HL-60 (cell line): ENCODE data around the gene LIPF.

ENCODE experiments used
- DNase-seq, 2 experiments: peaks; one replicate each; pipeline ENCODE4 v3.0.0-alpha.2; 2010 to 2020; ENCODE audit warnings: low read depth in 1 of 2, low spot score in 1 of 2
- H3K27ac ChIP-seq: fragments of 250-450 bp; sonication (Bioruptor Pico); replicated peaks from 2 replicates; pipeline ENCODE4 v1.5.1; 2020; ENCODE audit warnings: mild to moderate bottlenecking, moderate library complexity
- H3K27me3 ChIP-seq: fragments of 250-450 bp; sonication (Bioruptor Pico); 2 replicates; pipeline ENCODE4 v1.5.1; 2021; ENCODE audit warnings: mild to moderate bottlenecking, moderate library complexity; ENCODE audit not compliant: insufficient read depth, poor library complexity, severe bottlenecking
- H3K4me3 ChIP-seq: replicated peaks from 2 replicates; pipeline ENCODE4 v1.5.1; 2011; ENCODE audit warnings: mild to moderate bottlenecking, control low read depth, low read length; ENCODE audit not compliant: insufficient read depth
- GABPA ChIP-seq: IDR thresholded peaks from 2 replicates; pipeline ENCODE4 v1.6.1; 2012; ENCODE audit warnings: low read depth
- POLR2AphosphoS5 ChIP-seq: IDR thresholded peaks from 2 replicates; pipeline ENCODE4 v1.6.1; 2012; ENCODE audit warnings: low read depth
- SPI1 ChIP-seq: IDR thresholded peaks from 2 replicates; pipeline ENCODE4 v1.6.1; 2012; ENCODE audit warnings: low read depth, mild to moderate bottlenecking, borderline replicate concordance
- long read RNA-seq: library from polyadenylated mRNA; unstranded; transcript quantifications from one replicate; pipeline ENCODE4 v2.0.0, GENCODE V29; 2020
- TF ChIP-seq, protein P1 (sequence below): IDR thresholded peaks from one replicate; pipeline ENCODE4 v1.5.1; 2011; ENCODE audit warnings: low read length, control low read depth, inconsistent platforms; ENCODE audit not compliant: insufficient read depth
- TF ChIP-seq, protein P2 (sequence below): IDR thresholded peaks from 2 replicates; pipeline ENCODE4 v1.6.1; 2012; ENCODE audit warnings: low read depth; ENCODE audit not compliant: insufficient replicate concordance

LIPF gene, protein sequence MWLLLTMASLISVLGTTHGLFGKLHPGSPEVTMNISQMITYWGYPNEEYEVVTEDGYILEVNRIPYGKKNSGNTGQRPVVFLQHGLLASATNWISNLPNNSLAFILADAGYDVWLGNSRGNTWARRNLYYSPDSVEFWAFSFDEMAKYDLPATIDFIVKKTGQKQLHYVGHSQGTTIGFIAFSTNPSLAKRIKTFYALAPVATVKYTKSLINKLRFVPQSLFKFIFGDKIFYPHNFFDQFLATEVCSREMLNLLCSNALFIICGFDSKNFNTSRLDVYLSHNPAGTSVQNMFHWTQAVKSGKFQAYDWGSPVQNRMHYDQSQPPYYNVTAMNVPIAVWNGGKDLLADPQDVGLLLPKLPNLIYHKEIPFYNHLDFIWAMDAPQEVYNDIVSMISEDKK
- long read RNA-seq = 0 reads

DNA sequence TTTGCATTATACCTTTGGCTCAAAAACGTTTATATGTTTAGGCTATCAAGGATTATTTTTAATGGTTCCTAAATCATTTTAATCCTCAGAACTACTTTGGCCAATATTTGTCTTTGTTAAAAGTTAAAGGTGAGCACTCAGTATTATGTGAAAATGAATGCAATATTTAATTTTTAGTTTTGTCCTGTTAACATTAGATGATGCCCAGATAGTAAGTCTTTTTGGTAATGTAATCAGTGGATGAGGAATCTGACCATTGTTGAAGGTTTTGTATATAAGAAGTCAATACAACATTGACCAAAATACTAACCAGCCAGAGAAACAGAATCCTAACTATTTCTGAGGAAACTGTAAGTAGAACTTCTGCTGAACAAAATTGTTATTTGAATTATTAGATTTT lies at the start of gene LIPF:
LIPF (plus strand) TSS at position 301 of the 400 bp plus-strand sequence. CDS start 2,856 bp downstream, outside the sequence.
- Histone ChIP-seq H3K27ac (no peak within 1 kb of the TSS), H3K4me3 (no peak within 1 kb of the TSS), H3K27me3 (no peaks in the 10 kb centered on the region)
- TF ChIP-seq, protein P1, sequence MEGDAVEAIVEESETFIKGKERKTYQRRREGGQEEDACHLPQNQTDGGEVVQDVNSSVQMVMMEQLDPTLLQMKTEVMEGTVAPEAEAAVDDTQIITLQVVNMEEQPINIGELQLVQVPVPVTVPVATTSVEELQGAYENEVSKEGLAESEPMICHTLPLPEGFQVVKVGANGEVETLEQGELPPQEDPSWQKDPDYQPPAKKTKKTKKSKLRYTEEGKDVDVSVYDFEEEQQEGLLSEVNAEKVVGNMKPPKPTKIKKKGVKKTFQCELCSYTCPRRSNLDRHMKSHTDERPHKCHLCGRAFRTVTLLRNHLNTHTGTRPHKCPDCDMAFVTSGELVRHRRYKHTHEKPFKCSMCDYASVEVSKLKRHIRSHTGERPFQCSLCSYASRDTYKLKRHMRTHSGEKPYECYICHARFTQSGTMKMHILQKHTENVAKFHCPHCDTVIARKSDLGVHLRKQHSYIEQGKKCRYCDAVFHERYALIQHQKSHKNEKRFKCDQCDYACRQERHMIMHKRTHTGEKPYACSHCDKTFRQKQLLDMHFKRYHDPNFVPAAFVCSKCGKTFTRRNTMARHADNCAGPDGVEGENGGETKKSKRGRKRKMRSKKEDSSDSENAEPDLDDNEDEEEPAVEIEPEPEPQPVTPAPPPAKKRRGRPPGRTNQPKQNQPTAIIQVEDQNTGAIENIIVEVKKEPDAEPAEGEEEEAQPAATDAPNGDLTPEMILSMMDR = no peak
- TF ChIP-seq, protein P2, sequence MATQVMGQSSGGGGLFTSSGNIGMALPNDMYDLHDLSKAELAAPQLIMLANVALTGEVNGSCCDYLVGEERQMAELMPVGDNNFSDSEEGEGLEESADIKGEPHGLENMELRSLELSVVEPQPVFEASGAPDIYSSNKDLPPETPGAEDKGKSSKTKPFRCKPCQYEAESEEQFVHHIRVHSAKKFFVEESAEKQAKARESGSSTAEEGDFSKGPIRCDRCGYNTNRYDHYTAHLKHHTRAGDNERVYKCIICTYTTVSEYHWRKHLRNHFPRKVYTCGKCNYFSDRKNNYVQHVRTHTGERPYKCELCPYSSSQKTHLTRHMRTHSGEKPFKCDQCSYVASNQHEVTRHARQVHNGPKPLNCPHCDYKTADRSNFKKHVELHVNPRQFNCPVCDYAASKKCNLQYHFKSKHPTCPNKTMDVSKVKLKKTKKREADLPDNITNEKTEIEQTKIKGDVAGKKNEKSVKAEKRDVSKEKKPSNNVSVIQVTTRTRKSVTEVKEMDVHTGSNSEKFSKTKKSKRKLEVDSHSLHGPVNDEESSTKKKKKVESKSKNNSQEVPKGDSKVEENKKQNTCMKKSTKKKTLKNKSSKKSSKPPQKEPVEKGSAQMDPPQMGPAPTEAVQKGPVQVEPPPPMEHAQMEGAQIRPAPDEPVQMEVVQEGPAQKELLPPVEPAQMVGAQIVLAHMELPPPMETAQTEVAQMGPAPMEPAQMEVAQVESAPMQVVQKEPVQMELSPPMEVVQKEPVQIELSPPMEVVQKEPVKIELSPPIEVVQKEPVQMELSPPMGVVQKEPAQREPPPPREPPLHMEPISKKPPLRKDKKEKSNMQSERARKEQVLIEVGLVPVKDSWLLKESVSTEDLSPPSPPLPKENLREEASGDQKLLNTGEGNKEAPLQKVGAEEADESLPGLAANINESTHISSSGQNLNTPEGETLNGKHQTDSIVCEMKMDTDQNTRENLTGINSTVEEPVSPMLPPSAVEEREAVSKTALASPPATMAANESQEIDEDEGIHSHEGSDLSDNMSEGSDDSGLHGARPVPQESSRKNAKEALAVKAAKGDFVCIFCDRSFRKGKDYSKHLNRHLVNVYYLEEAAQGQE = no peak
- no peak for TF ChIP-seq POLR2AphosphoS5
- TF ChIP-seq SPI1 = no peak
- TF ChIP-seq GABPA = no peak
- DNase-seq = no peak

DNA sequence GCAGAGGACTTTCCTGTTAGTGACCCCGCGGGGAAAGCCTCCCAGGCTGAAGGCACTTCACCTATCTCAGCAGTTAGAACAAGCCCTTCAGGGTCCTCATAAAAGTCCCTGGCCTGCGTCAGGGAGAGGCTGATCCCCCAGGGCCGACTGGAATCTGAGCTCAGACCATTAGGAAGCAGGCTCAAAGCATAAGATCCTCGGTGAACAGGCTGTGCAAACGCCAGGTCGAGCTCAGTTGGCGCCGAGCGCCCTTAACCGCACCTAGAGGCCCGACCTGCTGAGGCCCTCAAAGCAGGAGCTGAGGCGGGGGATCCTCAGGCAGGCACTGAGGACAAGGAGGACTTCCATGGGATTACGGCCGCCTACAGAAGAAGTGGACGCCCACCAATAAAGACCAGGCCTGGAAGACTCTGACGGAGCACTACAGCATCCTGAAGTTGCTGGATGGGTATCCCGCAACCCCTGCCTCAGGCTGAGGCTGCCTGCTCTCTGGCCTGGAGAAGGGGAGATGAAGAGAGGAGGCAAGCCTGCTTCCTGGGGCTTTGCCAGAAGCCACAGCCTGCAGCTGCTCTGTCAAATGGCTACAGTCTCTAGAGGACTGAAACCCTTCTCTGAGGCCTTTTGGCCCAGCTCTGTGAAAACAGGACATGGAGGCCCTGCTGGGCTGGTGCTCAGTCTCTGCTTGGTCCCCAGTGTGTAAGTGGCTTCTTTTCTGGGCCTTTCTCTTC lies 47.8 kb upstream of the LIPF start:
- no peak overlapping the region for H3K4me3 ChIP-seq
- TF ChIP-seq SPI1 (no peak), POLR2AphosphoS5 (no peak)
- TF ChIP-seq, protein P1 = no peak
- no peak overlapping the region for H3K27ac ChIP-seq
- DNase-seq = no peak
- no peaks in the 10 kb centered on the region for H3K27me3 ChIP-seq

DNA sequence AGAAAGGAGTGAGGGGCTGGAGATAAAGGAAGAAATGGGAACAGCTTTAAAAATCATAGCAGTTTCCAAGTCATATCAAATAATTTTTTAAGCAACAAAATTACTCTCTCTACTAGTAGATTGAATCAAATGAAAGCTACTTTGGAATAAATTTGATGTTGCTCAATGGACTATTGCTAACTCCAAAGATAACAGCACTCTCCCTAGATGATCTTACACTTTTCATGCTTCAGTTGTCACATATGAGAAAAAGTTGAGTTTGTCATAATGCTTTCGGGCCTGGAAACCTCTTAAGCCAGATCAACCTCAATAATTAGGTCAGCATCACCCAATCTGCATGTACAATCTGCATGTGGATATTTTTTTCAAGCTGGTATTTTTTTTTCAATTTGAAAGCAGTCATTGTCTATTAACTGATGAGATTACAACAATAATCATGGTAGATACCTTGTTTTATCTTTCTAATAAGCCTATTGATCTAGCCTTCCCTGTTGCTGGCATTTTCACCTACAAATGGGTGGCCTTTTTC lies 46.4 kb upstream of the LIPF start:
- TF ChIP-seq GABPA (no peak), SPI1 (no peak), POLR2AphosphoS5 (no peak)
- TF ChIP-seq, protein P1 = no peak
- TF ChIP-seq, protein P2 = no peak
- H3K27me3 ChIP-seq = no peaks in the 10 kb centered on the region
- H3K4me3 ChIP-seq = no peak overlapping the region
- H3K27ac ChIP-seq = no peak overlapping the region
- DNase-seq = no peak
